HepG2 (cell line): ENCODE results near the gene CCDC74A. TPM values are rescaled to one million over a fixed set of nuclear protein-coding genes. Genes with fewer than 3 reads are reported as not detected.

Source experiments
- ARID5B ChIP-seq: IDR thresholded peaks from 2 replicates; pipeline ENCODE4 v1.4.0; 2020; ENCODE audit warnings: mild to moderate bottlenecking, missing genetic modification reagents
- CAMTA2 ChIP-seq: sonication (generic); formaldehyde crosslinking; IDR thresholded peaks from 2 replicates; pipeline ENCODE4 v1.4.0; 2020; ENCODE audit warnings: mild to moderate bottlenecking, missing genetic modification reagents, borderline replicate concordance
- GTF3A ChIP-seq: sonication (generic); formaldehyde crosslinking; conservative IDR thresholded peaks from 2 replicates; pipeline ENCODE4 v1.4.0; 2020; ENCODE audit warnings: mild to moderate bottlenecking, missing genetic modification reagents
- GZF1 ChIP-seq: sonication (generic); formaldehyde crosslinking; IDR thresholded peaks from 2 replicates; pipeline ENCODE4 v1.5.1; 2020; ENCODE audit warnings: mild to moderate bottlenecking, missing genetic modification reagents
- HDAC1 ChIP-seq: sonication (generic); formaldehyde crosslinking; IDR thresholded peaks from 2 replicates; pipeline ENCODE4 v1.5.1; 2020; ENCODE audit warnings: mild to moderate bottlenecking, missing genetic modification reagents
- KLF15 ChIP-seq: sonication (generic); formaldehyde crosslinking; IDR thresholded peaks from 2 replicates; pipeline ENCODE4 v1.8.1; 2023; ENCODE audit warnings: borderline replicate concordance, mild to moderate bottlenecking, inconsistent platforms, missing genetic modification reagents, mixed read lengths
- MED8 ChIP-seq: sonication (generic); formaldehyde crosslinking; IDR thresholded peaks from 2 replicates; pipeline ENCODE4 v1.8.1; 2023; ENCODE audit warnings: mild to moderate bottlenecking, missing genetic modification reagents; ENCODE audit not compliant: insufficient replicate concordance
- MLLT10 ChIP-seq: sonication (generic); formaldehyde crosslinking; IDR thresholded peaks from 2 replicates; pipeline ENCODE4 v1.4.0; 2020; ENCODE audit warnings: missing genetic modification reagents
- RARG ChIP-seq: sonication (generic); formaldehyde crosslinking; IDR thresholded peaks from 2 replicates; pipeline ENCODE4 v1.4.0; 2020; ENCODE audit warnings: low read depth, mild to moderate bottlenecking, missing genetic modification reagents
- SUZ12 ChIP-seq: fragments of 150-350 bp; IDR thresholded peaks from 2 replicates; pipeline ENCODE4 v1.6.1; 2014; ENCODE audit warnings: low read depth, low read length
- ZBTB7A ChIP-seq: sonication (generic); formaldehyde crosslinking; IDR thresholded peaks from 2 replicates; pipeline ENCODE4 v1.8.0; 2022; ENCODE audit warnings: mild to moderate bottlenecking, missing genetic modification reagents
- ZFP37 ChIP-seq: sonication (generic); formaldehyde crosslinking; IDR thresholded peaks from 2 replicates; pipeline ENCODE4 v1.4.0; 2020; ENCODE audit warnings: missing genetic modification reagents, borderline replicate concordance
- ZIK1 ChIP-seq: sonication (generic); formaldehyde crosslinking; IDR thresholded peaks from 2 replicates; pipeline ENCODE4 v1.5.0; 2020; ENCODE audit warnings: mild to moderate bottlenecking, low read depth, missing genetic modification reagents, borderline replicate concordance
- ZNF205 ChIP-seq: IDR thresholded peaks from 2 replicates; pipeline ENCODE4 v1.6.1; 2018; ENCODE audit warnings: missing biosample characterization, missing genetic modification reagents
- ZNF224 ChIP-seq: sonication (generic); formaldehyde crosslinking; IDR thresholded peaks from 2 replicates; pipeline ENCODE4 v1.5.0; 2020; ENCODE audit warnings: mild to moderate bottlenecking, missing genetic modification reagents
- ZNF256 ChIP-seq: sonication (generic); formaldehyde crosslinking; conservative IDR thresholded peaks from 2 replicates; pipeline ENCODE4 v1.4.0; 2020; ENCODE audit warnings: missing genetic modification reagents
- ZNF280B ChIP-seq: sonication (generic); formaldehyde crosslinking; IDR thresholded peaks from 2 replicates; pipeline ENCODE4 v1.5.0; 2020; ENCODE audit warnings: missing genetic modification reagents, mild to moderate bottlenecking, borderline replicate concordance
- ZNF326 ChIP-seq: sonication (generic); formaldehyde crosslinking; IDR thresholded peaks from 2 replicates; pipeline ENCODE4 v1.4.0; 2020; ENCODE audit warnings: missing genetic modification reagents, borderline replicate concordance
- ZNF33B ChIP-seq: sonication (generic); formaldehyde crosslinking; IDR thresholded peaks from 2 replicates; pipeline ENCODE4 v1.5.1; 2020; ENCODE audit warnings: mild to moderate bottlenecking, missing genetic modification reagents
- ZNF607 ChIP-seq: sonication (generic); formaldehyde crosslinking; IDR thresholded peaks from 2 replicates; pipeline ENCODE4 v1.5.1; 2020; ENCODE audit warnings: missing genetic modification reagents, mild to moderate bottlenecking, borderline replicate concordance
- ZNF883 ChIP-seq: sonication (generic); formaldehyde crosslinking; IDR thresholded peaks from 2 replicates; pipeline ENCODE4 v1.5.1; 2020; ENCODE audit warnings: mild to moderate bottlenecking, missing genetic modification reagents; ENCODE audit errors: not compliant biosample characterization
- polyA plus RNA-seq, 8 experiments: library from polyadenylated mRNA; depleted of rRNA in 3 of 8; stranded (reverse) in 7 of 8; unstranded in 1 of 8; fragments of >200 nt; fragmentation: Illumina TruSeq in 4 of 8; extraction: Trizol in 4 of 8; gene quantifications; 2 replicates each; pipeline versions ENCODE4 v1.2.1 to v1.2.3, GENCODE V29; 2011 to 2016; ENCODE audit warnings: low read depth in 4 of 8, missing spikeins in 1 of 8, mixed read lengths in 1 of 8; ENCODE audit not compliant: insufficient read depth in 1 of 8
- total RNA-seq, 5 experiments: library from RNA; depleted of rRNA; stranded (reverse); fragments of >200 nt; fragmentation: Illumina TruSeq; extraction: Trizol; gene quantifications; 2 replicates each; pipeline ENCODE4 v1.2.3, GENCODE V29; 2016; ENCODE audit warnings: low read depth in 1 of 5
- TF ChIP-seq, protein P1 (sequence below): sonication (generic); formaldehyde crosslinking; IDR thresholded peaks from 2 replicates; pipeline ENCODE4 v1.8.1; 2023; ENCODE audit warnings: mild to moderate bottlenecking, missing genetic modification reagents

Gene CCDC74A
- total and polyA plus RNA-seq, 2 of the 13 experiments (the other 11 are each of a cell fraction or from before 2014, with no cell fraction given): 0.15 to 0.17 TPM

GRCh38 chr2:131493199-131493968, 34.3 kb upstream of the CCDC74A start (continued):
- peak; percentile 31 for TF ChIP-seq MED8
- TF ChIP-seq ZNF205: no peak
- no peak for TF ChIP-seq ZNF326 (CRISPR knock-in tag)
- peak; percentile 24 for TF ChIP-seq ZNF883
- TF ChIP-seq ARID5B (CRISPR knock-in tag): 0 out of 2 replicates have a peak, but pooled peaks have one; percentile 3
- 0 out of 2 replicates have a peak, but pooled peaks have one; percentile 68 for TF ChIP-seq ZNF256
- 0 out of 2 replicates have a peak, but pooled peaks have one; percentile 16 for TF ChIP-seq GZF1 (CRISPR knock-in tag)
- TF ChIP-seq, protein P1, sequence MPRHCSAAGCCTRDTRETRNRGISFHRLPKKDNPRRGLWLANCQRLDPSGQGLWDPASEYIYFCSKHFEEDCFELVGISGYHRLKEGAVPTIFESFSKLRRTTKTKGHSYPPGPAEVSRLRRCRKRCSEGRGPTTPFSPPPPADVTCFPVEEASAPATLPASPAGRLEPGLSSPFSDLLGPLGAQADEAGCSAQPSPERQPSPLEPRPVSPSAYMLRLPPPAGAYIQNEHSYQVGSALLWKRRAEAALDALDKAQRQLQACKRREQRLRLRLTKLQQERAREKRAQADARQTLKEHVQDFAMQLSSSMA: no peak
- 0 out of 2 replicates have a peak, but pooled peaks have one; percentile 75 for TF ChIP-seq ZBTB7A
- TF ChIP-seq ZNF224 (CRISPR knock-in tag): 0 out of 2 replicates have a peak, but pooled peaks have one; percentile 89
- TF ChIP-seq MLLT10 (CRISPR knock-in tag): no peak
- TF ChIP-seq RARG: 0 out of 2 replicates have a peak, but pooled peaks have one; percentile 38
- 0 out of 2 replicates have a peak, but pooled peaks have one; percentile 32 for TF ChIP-seq ZNF280B (CRISPR knock-in tag)
- 0 out of 2 replicates have a peak, but pooled peaks have one; percentile 52 for TF ChIP-seq KLF15 (CRISPR knock-in tag)
- TF ChIP-seq ZIK1 (CRISPR knock-in tag): 0 out of 2 replicates have a peak, but pooled peaks have one; percentile 14
- peak; percentile 70 for TF ChIP-seq ZNF33B
- peak; percentile 15 for TF ChIP-seq ZNF607 (CRISPR knock-in tag)
- TF ChIP-seq CAMTA2 (CRISPR knock-in tag): peak; percentile 56; the same call in 1 of the 2 replicates
- TF ChIP-seq HDAC1: 0 out of 2 replicates have a peak, but pooled peaks have one; percentile 38
- TF ChIP-seq SUZ12: no peak
- TF ChIP-seq GTF3A (CRISPR knock-in tag): no peak
- TF ChIP-seq ZFP37 (CRISPR knock-in tag): no peak; the same call in 1 of the 2 replicates
